K562 (cell line): Measurements from ENCODE around the gene MED12. TPM values are rescaled to one million over a fixed set of nuclear protein-coding genes. Genes with fewer than 3 reads are reported as not detected.

Experiments used
- ATAC-seq: fragments of 200-7000 bp; cut with Tn5 transposase; 3 replicates; pipeline ENCODE4 v1.9.1; 2020; ENCODE audit warnings: moderate library complexity
- BruUV-seq: library from RNA; stranded (reverse); fragments of 400-500 nt; replicated peaks from 2 replicates; lab custom pipeline; 2021; lab: Mats Ljungman, UMichigan
- CTCF ChIA-PET: fragments of 300-600 bp; formaldehyde crosslinking; extraction: SDS; loops from one replicate; lab custom pipeline; 2021; ENCODE audit warnings: low intra/inter-chr PET ratio; lab: Yijun Ruan, JAX
- POLR2A ChIA-PET: fragments of 300-600, 350-650 bp; sonication (Branson Sonifier 250); formaldehyde crosslinking; extraction: SDS; loops from one replicate; lab custom pipeline; 2021; ENCODE audit warnings: antibody characterized with exemption, inconsistent platforms; lab: Yijun Ruan, JAX
- DNase-seq, 4 experiments: peaks; one replicate each; pipeline versions ENCODE4 v3.0.0 to v3.0.0-alpha.2; 2011 to 2018; ENCODE audit warnings: low spot score in 3 of 4, mixed read lengths in 3 of 4; ENCODE audit errors: extremely low read depth in 1 of 4
- FAIRE-seq: peaks from 2 replicates; lab custom pipeline; 2011; peaks lifted over from hg19 to GRCh38; lab: Jason Lieb, UNC
- H2AFZ ChIP-seq: 2 replicates; pipeline ENCODE4 v1.6.0; 2011; ENCODE audit warnings: low read depth, low read length, control low read depth, inconsistent platforms
- H3K27ac ChIP-seq: fragments of 200-600 bp; 3 replicates; pipeline ENCODE4 v1.8.0; 2011; ENCODE audit warnings: low read depth, mild to moderate bottlenecking, control low read depth, inconsistent platforms, low read length, moderate library complexity, mixed read lengths; ENCODE audit errors: extremely low read depth
- H3K27me3 ChIP-seq, 2 experiments: fragments of 300-600 bp in 1 of 2; 2 replicates in 1 of 2; 3 replicates in 1 of 2; pipeline versions ENCODE4 v1.6.0 to v1.8.0; 2011; ENCODE audit warnings: inconsistent platforms in 2 of 2, low read length in 2 of 2, mild to moderate bottlenecking in 1 of 2, mixed read lengths in 1 of 2, moderate library complexity in 1 of 2; ENCODE audit not compliant: control insufficient read depth in 2 of 2, insufficient read depth in 2 of 2
- H3K36me3 ChIP-seq: fragments of 300-600 bp; 3 replicates; pipeline ENCODE4 v1.8.0; 2011; ENCODE audit warnings: mild to moderate bottlenecking, low read length, inconsistent platforms; ENCODE audit not compliant: control insufficient read depth, insufficient read depth
- H3K4me1 ChIP-seq, 2 experiments: fragments of 200-600 bp in 1 of 2; replicated peaks in 1 of 2; 2 replicates in 1 of 2; 3 replicates in 1 of 2; pipeline versions ENCODE4 v1.5.1 to v1.8.0; 2011; ENCODE audit warnings: inconsistent platforms in 2 of 2, low read length in 2 of 2, mild to moderate bottlenecking in 1 of 2, mixed read lengths in 1 of 2, moderate library complexity in 1 of 2; ENCODE audit not compliant: control insufficient read depth in 2 of 2, insufficient read depth in 2 of 2
- H3K4me2 ChIP-seq: 2 replicates; pipeline ENCODE4 v1.6.1; 2011; ENCODE audit warnings: low read length, control low read depth, inconsistent platforms, mixed read lengths; ENCODE audit not compliant: insufficient read depth
- H3K4me3 ChIP-seq: fragments of 200-600 bp; sonication (generic), shearing (Covaris generic); 2 replicates; pipeline ENCODE4 v1.5.1; 2016; ENCODE audit warnings: control low read depth, inconsistent platforms
- H3K79me2 ChIP-seq: fragments of 200-600 bp; 3 replicates; pipeline ENCODE4 v1.8.0; 2011; ENCODE audit warnings: low read length, inconsistent platforms; ENCODE audit not compliant: control insufficient read depth, insufficient read depth
- H3K9ac ChIP-seq, 2 experiments: 2 replicates each; pipeline versions ENCODE4 v1.6.0 to v1.6.1; 2011; ENCODE audit warnings: low read depth in 2 of 2, low read length in 2 of 2, control low read depth in 1 of 2, inconsistent platforms in 1 of 2, mild to moderate bottlenecking in 1 of 2, mixed read lengths in 1 of 2; ENCODE audit not compliant: insufficient read depth in 1 of 2
- H3K9me1 ChIP-seq: one replicate; pipeline ENCODE4 v1.6.0; 2011; ENCODE audit warnings: inconsistent platforms, mild to moderate bottlenecking, low read length, moderate library complexity; ENCODE audit not compliant: control insufficient read depth, insufficient read depth
- H3K9me3 ChIP-seq: replicated peaks from 2 replicates; pipeline ENCODE4 v1.5.1; 2011; ENCODE audit warnings: low read depth, low read length, inconsistent platforms; ENCODE audit not compliant: control insufficient read depth, insufficient read depth
- H4K20me1 ChIP-seq: replicated peaks from 2 replicates; pipeline ENCODE4 v1.6.1; 2011; ENCODE audit warnings: low read length, inconsistent platforms, mixed read lengths; ENCODE audit not compliant: control insufficient read depth, insufficient read depth
- BRF1 ChIP-seq: IDR thresholded peaks from 3 replicates; pipeline ENCODE4 v1.6.1; 2011; ENCODE audit warnings: borderline replicate concordance, mild to moderate bottlenecking; ENCODE audit not compliant: insufficient read length; ENCODE audit errors: extremely low read depth
- CCNT2 ChIP-seq: IDR thresholded peaks from 2 replicates; pipeline ENCODE4 v1.6.1; 2011; ENCODE audit warnings: borderline replicate concordance, low read depth, mild to moderate bottlenecking, moderate library complexity, mixed read lengths, low read length; ENCODE audit not compliant: insufficient read length; ENCODE audit errors: extremely low read depth
- FIP1L1 ChIP-seq: fragments of 200-400 bp; formaldehyde crosslinking; IDR thresholded peaks from 2 replicates; pipeline ENCODE4 v1.6.1; 2018; ENCODE audit warnings: mild to moderate bottlenecking, low read depth, low read length; ENCODE audit not compliant: poor library complexity, severe bottlenecking
- GTF3C2 ChIP-seq: IDR thresholded peaks from 3 replicates; pipeline ENCODE4 v1.6.1; 2011; ENCODE audit warnings: borderline replicate concordance, mild to moderate bottlenecking, moderate library complexity; ENCODE audit not compliant: insufficient read length; ENCODE audit errors: extremely low read depth
- HDAC8 ChIP-seq: fragments of 450-650 bp; IDR thresholded peaks from 2 replicates; pipeline ENCODE4 v1.6.1; 2016; ENCODE audit warnings: mild to moderate bottlenecking, missing genetic modification characterization, moderate library complexity, missing compliant biosample characterization
- HMGXB4 ChIP-seq: sonication (generic); formaldehyde crosslinking; IDR thresholded peaks from 2 replicates; pipeline ENCODE4 v1.8.1; 2023; ENCODE audit warnings: mild to moderate bottlenecking, missing genetic modification reagents
- IRF2 ChIP-seq: sonication (generic); formaldehyde crosslinking; IDR thresholded peaks from 2 replicates; pipeline ENCODE4 v1.8.1; 2022; ENCODE audit warnings: mild to moderate bottlenecking, missing genetic modification reagents
- MCM7 ChIP-seq, 2 experiments: fragments of 450-650 bp; IDR thresholded peaks; 2 replicates each; pipeline ENCODE4 v1.6.1; 2016 to 2018
- PPARD ChIP-seq: fragments of 250-450 bp; sonication (Bioruptor Pico); IDR thresholded peaks from 2 replicates; pipeline ENCODE4 v1.8.0; 2022; ENCODE audit warnings: inconsistent platforms, mild to moderate bottlenecking, moderate library complexity
- SAP30 ChIP-seq: fragments of 200-600 bp; sonication (generic); IDR thresholded peaks from 2 replicates; pipeline ENCODE4 v1.6.1; 2012; ENCODE audit warnings: borderline replicate concordance, low read depth, mild to moderate bottlenecking, moderate library complexity, low read length, control low read depth, inconsistent platforms; ENCODE audit not compliant: insufficient read depth, poor library complexity, severe bottlenecking
- SIN3B ChIP-seq: fragments of 450-650 bp; IDR thresholded peaks from 2 replicates; pipeline ENCODE4 v1.6.1; 2017; ENCODE audit warnings: low read depth, mild to moderate bottlenecking, moderate library complexity
- SRSF9 ChIP-seq: fragments of 200-400 bp; formaldehyde crosslinking; IDR thresholded peaks from 2 replicates; pipeline ENCODE4 v1.6.1; 2017; ENCODE audit warnings: low read depth, low read length, borderline replicate concordance
- TEAD2 ChIP-seq: fragments of 450-650 bp; IDR thresholded peaks from 2 replicates; pipeline ENCODE4 v1.6.1; 2016; ENCODE audit warnings: missing genetic modification characterization, control low read depth, missing compliant biosample characterization
- TGIF2 ChIP-seq: sonication (generic); formaldehyde crosslinking; IDR thresholded peaks from 2 replicates; pipeline ENCODE4 v1.8.1; 2022; ENCODE audit warnings: mild to moderate bottlenecking, missing genetic modification reagents, moderate library complexity
- ZBTB7A ChIP-seq: IDR thresholded peaks from 2 replicates; pipeline ENCODE4 v1.6.1; 2011; ENCODE audit warnings: low read depth, mild to moderate bottlenecking, low read length, moderate library complexity, borderline replicate concordance; ENCODE audit not compliant: control insufficient read depth
- WGBS: fragments of 100-300 bp; shearing (Covaris generic); methylation state at CpG from one replicate; pipeline ENCODE4 v1.1.6; 2016; ENCODE audit warnings: low coverage, mixed read lengths; ENCODE audit not compliant: insufficient coverage; ENCODE audit errors: missing lambda C conversion rate; 5-methylcytosine and 5-hydroxymethylcytosine counted together
- in situ Hi-C: fragments of 300-500 bp; cut with MboI; formaldehyde crosslinking; loops from 4 replicates; pipeline ENCODE4 v1.15.0; 2018; ENCODE audit warnings: inconsistent platforms, mixed read lengths
- intact Hi-C: fragments of 100-400 bp; cut with micrococcal nuclease; formaldehyde crosslinking; loops from 2 replicates; pipeline ENCODE4 v1.14.2; 2022
- polyA plus RNA-seq, 8 experiments: library from polyadenylated mRNA; depleted of rRNA in 4 of 8; stranded (reverse) in 5 of 8; unstranded in 3 of 8; fragments of >200 nt; fragmentation: Nextera tagmentation in 2 of 8; fragmentation: Illumina TruSeq in 1 of 8; extraction: Ambion mirVana in 2 of 8; extraction: Trizol in 1 of 8; gene quantifications; 2 replicates each; pipeline versions ENCODE4 v1.2.1 to v1.2.3, GENCODE V29; 2011 to 2014; ENCODE audit warnings: inconsistent platforms in 1 of 8, missing spikeins in 1 of 8
- total RNA-seq, 7 experiments: library from RNA; depleted of rRNA in 6 of 7; stranded (reverse); fragments of >200 nt in 6 of 7; fragmentation: Illumina TruSeq in 2 of 7; extraction: Trizol in 2 of 7; gene quantifications; 2 replicates each; pipeline versions ENCODE4 v1.2.1 to v1.2.3, GENCODE V29; 2011 to 2021; ENCODE audit warnings: low replicate concordance in 1 of 7

Gene MED12
- total and polyA plus RNA-seq, 9 of the 15 experiments (the other 6 are each of a cell fraction or from before 2014, with no cell fraction given), result 1.6 to 49.7 (median 8.6) TPM

- no peak overlapping the region for H3K4me3 ChIP-seq
- WGBS, result 55% methylated on average over 5 of the region's 6 CpGs
- H4K20me1 ChIP-seq, result no peaks in the 10 kb centered on the region
- FAIRE-seq (no peak), ATAC-seq (no peak), DNase-seq (no peak)
- H3K9ac ChIP-seq, result no peak overlapping the region
- H3K36me3 ChIP-seq, result no peaks in the 10 kb centered on the region
- peaks cover 15 to 21% of the 10 kb centered on the region in 2 experiments; a peak in 4 of 5 replicates for H3K4me1 ChIP-seq
- TF ChIP-seq CCNT2, result no peak
- no peak for TF ChIP-seq SIN3B
- TF ChIP-seq IRF2 (CRISPR knock-in tag), result no peak
- TF ChIP-seq FIP1L1, result no peak
- no peak for TF ChIP-seq HMGXB4 (CRISPR knock-in tag)
- no peak for TF ChIP-seq TEAD2 (tag)
- TF ChIP-seq BRF1, result no peak
- TF ChIP-seq PPARD (CRISPR knock-in tag), result no peak
- TF ChIP-seq HDAC8 (tag), result no peak
- TF ChIP-seq ZBTB7A, result no peak
- no peak for TF ChIP-seq MCM7 (IDR thresholded peaks at IDR 0.05)
- no peak for TF ChIP-seq TGIF2 (CRISPR knock-in tag)
- no peak for TF ChIP-seq SRSF9
- TF ChIP-seq SAP30, result no peak
- no peak for TF ChIP-seq GTF3C2
- no peaks in the 10 kb centered on the region for H3K79me2 ChIP-seq
- intact Hi-C loops, result no loop called here
- POLR2A ChIA-PET, result no interaction called here
- CTCF ChIA-PET, result no interaction called here
- H3K27me3 ChIP-seq, result no peaks in the 10 kb centered on the region
- H2AFZ ChIP-seq, result no peak overlapping the region
- in situ Hi-C loops, result no loop called here
- no peaks in the 10 kb centered on the region for H3K9me1 ChIP-seq
- H3K27ac ChIP-seq, result no peak overlapping the region
- no peak overlapping the region for H3K4me2 ChIP-seq
- BruUV-seq, result no TSS peak
- no peaks in the 10 kb centered on the region for H3K9me3 ChIP-seq
These were observed 48.1 kb downstream of the MED12 start for GRCh38 chrX:71166461-71166860.
